Astrocyte (in vitro differentiated cells and primary cell): ENCODE measurements around the gene DHX16. TPM values are rescaled to one million over a fixed set of nuclear protein-coding genes. Genes with fewer than 3 reads are reported as not detected.

Source experiments
- DNase-seq: peaks from one replicate; pipeline ENCODE4 v3.0.0-alpha.2; 2010; ENCODE audit warnings: low read depth
- FAIRE-seq: peaks from 2 replicates; lab custom pipeline; 2011; peaks lifted over from hg19 to GRCh38; lab: Jason Lieb, UNC
- H2AFZ ChIP-seq: 2 replicates; pipeline ENCODE4 v1.6.0; 2012; ENCODE audit warnings: low read depth, low read length, inconsistent platforms
- H3K27ac ChIP-seq: 2 replicates; pipeline ENCODE4 v1.5.1; 2011; ENCODE audit warnings: low read depth, low read length, inconsistent platforms
- H3K27me3 ChIP-seq: 2 replicates; pipeline ENCODE4 v1.6.0; 2011; ENCODE audit warnings: low read length, inconsistent platforms; ENCODE audit not compliant: insufficient read depth
- H3K36me3 ChIP-seq: 2 replicates; pipeline ENCODE4 v1.5.1; 2011; ENCODE audit warnings: low read length, inconsistent platforms; ENCODE audit not compliant: insufficient read depth
- H3K4me1 ChIP-seq: 2 replicates; pipeline ENCODE4 v1.5.1; 2011; ENCODE audit warnings: low read length, inconsistent platforms; ENCODE audit not compliant: insufficient read depth
- H3K4me2 ChIP-seq: 2 replicates; pipeline ENCODE4 v1.6.0; 2012; ENCODE audit warnings: low read length, inconsistent platforms
- H3K4me3 ChIP-seq: 2 replicates; pipeline ENCODE4 v1.5.1; 2011; ENCODE audit warnings: low read depth, mild to moderate bottlenecking, low read length, inconsistent platforms; ENCODE audit not compliant: insufficient read depth
- H3K79me2 ChIP-seq: 2 replicates; pipeline ENCODE4 v1.6.0; 2012; ENCODE audit warnings: mild to moderate bottlenecking, low read length, inconsistent platforms; ENCODE audit not compliant: insufficient read depth
- H3K9ac ChIP-seq: 2 replicates; pipeline ENCODE4 v1.6.0; 2012; ENCODE audit warnings: mild to moderate bottlenecking, low read length, inconsistent platforms
- H3K9me3 ChIP-seq: 2 replicates; pipeline ENCODE4 v1.5.1; 2012; ENCODE audit warnings: low read depth, mild to moderate bottlenecking, low read length, inconsistent platforms; ENCODE audit not compliant: insufficient read depth
- H4K20me1 ChIP-seq: 2 replicates; pipeline ENCODE4 v1.6.0; 2012; ENCODE audit warnings: low read length, inconsistent platforms; ENCODE audit not compliant: insufficient read depth
- H3K27ac Mint-ChIP-seq: one replicate; pipeline ENCODE4 v1.8.0; 2021; ENCODE audit warnings: mild to moderate bottlenecking, mixed read lengths; ENCODE audit not compliant: unreplicated experiment
- H3K27me3 Mint-ChIP-seq: one replicate; pipeline ENCODE4 v1.8.0; 2021; ENCODE audit warnings: low read depth, mixed read lengths; ENCODE audit not compliant: unreplicated experiment
- H3K36me3 Mint-ChIP-seq: one replicate; pipeline ENCODE4 v1.8.0; 2021; ENCODE audit warnings: low read depth, mixed read lengths; ENCODE audit not compliant: unreplicated experiment
- H3K4me1 Mint-ChIP-seq: one replicate; pipeline ENCODE4 v1.8.0; 2021; ENCODE audit warnings: low read depth, mixed read lengths; ENCODE audit not compliant: unreplicated experiment
- H3K4me3 Mint-ChIP-seq: one replicate; pipeline ENCODE4 v1.8.0; 2021; ENCODE audit warnings: mild to moderate bottlenecking, moderate library complexity, mixed read lengths; ENCODE audit not compliant: unreplicated experiment
- H3K9me3 Mint-ChIP-seq: one replicate; pipeline ENCODE4 v1.8.0; 2021; ENCODE audit warnings: mild to moderate bottlenecking, mixed read lengths; ENCODE audit not compliant: unreplicated experiment
- EZH2 ChIP-seq: IDR thresholded peaks from 2 replicates; pipeline ENCODE4 v1.6.1; 2012; ENCODE audit warnings: mild to moderate bottlenecking, low read length, inconsistent platforms; ENCODE audit not compliant: insufficient read depth
- total RNA-seq: library from RNA; stranded (reverse); gene quantifications from 2 replicates; pipeline ENCODE4 v1.2.1, GENCODE V29; 2021
- TF ChIP-seq, protein P1 (sequence below): IDR thresholded peaks from 2 replicates; pipeline ENCODE4 v1.5.1; 2011; ENCODE audit warnings: low read depth, mild to moderate bottlenecking, inconsistent platforms, low read length, moderate library complexity; ENCODE audit not compliant: insufficient read depth

The DHX16 gene
- total RNA-seq, 1 donor from 2014 or later: 30.0 TPM

- Mint-ChIP-seq H3K27me3 (no peaks in the 10 kb centered on the region), H3K4me3 (peak within 1 kb of the TSS; percentile 97), H3K4me1 (peaks cover 31% of the 10 kb centered on the region), H3K9me3 (peaks cover 2% of the 10 kb centered on the region), H3K27ac (peak within 1 kb of the TSS; percentile 94), H3K36me3 (peaks cover 15% of the 10 kb centered on the region)
- FAIRE-seq: no peak
- H3K9ac ChIP-seq: peak within 1 kb of the TSS; percentile 98
- peak within 1 kb of the TSS; percentile 100 for H3K4me2 ChIP-seq
- H2AFZ ChIP-seq: peak within 1 kb of the TSS; percentile 44
- no peaks in the 10 kb centered on the region for H3K27me3 ChIP-seq
- peaks cover 49% of the 10 kb centered on the region for H4K20me1 ChIP-seq
- H3K4me3 ChIP-seq: peak within 1 kb of the TSS; percentile 87
- TF ChIP-seq EZH2: no peak
- TF ChIP-seq, protein P1, sequence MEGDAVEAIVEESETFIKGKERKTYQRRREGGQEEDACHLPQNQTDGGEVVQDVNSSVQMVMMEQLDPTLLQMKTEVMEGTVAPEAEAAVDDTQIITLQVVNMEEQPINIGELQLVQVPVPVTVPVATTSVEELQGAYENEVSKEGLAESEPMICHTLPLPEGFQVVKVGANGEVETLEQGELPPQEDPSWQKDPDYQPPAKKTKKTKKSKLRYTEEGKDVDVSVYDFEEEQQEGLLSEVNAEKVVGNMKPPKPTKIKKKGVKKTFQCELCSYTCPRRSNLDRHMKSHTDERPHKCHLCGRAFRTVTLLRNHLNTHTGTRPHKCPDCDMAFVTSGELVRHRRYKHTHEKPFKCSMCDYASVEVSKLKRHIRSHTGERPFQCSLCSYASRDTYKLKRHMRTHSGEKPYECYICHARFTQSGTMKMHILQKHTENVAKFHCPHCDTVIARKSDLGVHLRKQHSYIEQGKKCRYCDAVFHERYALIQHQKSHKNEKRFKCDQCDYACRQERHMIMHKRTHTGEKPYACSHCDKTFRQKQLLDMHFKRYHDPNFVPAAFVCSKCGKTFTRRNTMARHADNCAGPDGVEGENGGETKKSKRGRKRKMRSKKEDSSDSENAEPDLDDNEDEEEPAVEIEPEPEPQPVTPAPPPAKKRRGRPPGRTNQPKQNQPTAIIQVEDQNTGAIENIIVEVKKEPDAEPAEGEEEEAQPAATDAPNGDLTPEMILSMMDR: no peak
- H3K4me1 ChIP-seq: peaks cover 46% of the 10 kb centered on the region
- H3K36me3 ChIP-seq: no peaks in the 10 kb centered on the region
- H3K9me3 ChIP-seq: no peaks in the 10 kb centered on the region
- H3K27ac ChIP-seq: peak within 1 kb of the TSS; percentile 95
- peaks cover 88% of the 10 kb centered on the region for H3K79me2 ChIP-seq
- DNase-seq: peak; percentile 10
These were observed 13.5 kb upstream of the DHX16 start, which contains the start of gene PPP1R18 for GRCh38 chr6:30686009-30686907. TSS of gene PPP1R18 (minus strand) at chr6:30686645. CDS start at chr6:30686018, 627 bp downstream.

GRCh38 chr6:30685157-30686008 is 12.6 kb upstream of the DHX16 start:
- Histone ChIP-seq H3K36me3 (peaks cover 6% of the 10 kb centered on the region), H3K9ac (peak overlapping the region; percentile 98), H3K4me1 (peaks cover 53% of the 10 kb centered on the region), H4K20me1 (peaks cover 57% of the 10 kb centered on the region), H3K9me3 (no peaks in the 10 kb centered on the region), H3K27me3 (no peaks in the 10 kb centered on the region), H2AFZ (no peak overlapping the region), H3K4me3 (peak overlapping the region; percentile 87), H3K27ac (peak overlapping the region; percentile 95), H3K79me2 (peaks cover 96% of the 10 kb centered on the region), H3K4me2 (peak overlapping the region; percentile 100)
- Mint-ChIP-seq H3K27me3 (no peaks in the 10 kb centered on the region), H3K4me3 (peak overlapping the region; percentile 97), H3K9me3 (peaks cover 2% of the 10 kb centered on the region), H3K27ac (peak overlapping the region; percentile 94), H3K4me1 (peaks cover 29% of the 10 kb centered on the region), H3K36me3 (peaks cover 19% of the 10 kb centered on the region)
- FAIRE-seq (no peak), DNase-seq (no peak)
- TF ChIP-seq, protein P1: no peak
- no peak for TF ChIP-seq EZH2
